ENCODE data around the gene STARD10. TPM values are rescaled to one million over a fixed set of nuclear protein-coding genes. Genes with fewer than 3 reads are reported as not detected.

Gene STARD10
- total and polyA plus RNA-seq, 4 donors = 70.5 to 328 (median 232) TPM

DNA sequence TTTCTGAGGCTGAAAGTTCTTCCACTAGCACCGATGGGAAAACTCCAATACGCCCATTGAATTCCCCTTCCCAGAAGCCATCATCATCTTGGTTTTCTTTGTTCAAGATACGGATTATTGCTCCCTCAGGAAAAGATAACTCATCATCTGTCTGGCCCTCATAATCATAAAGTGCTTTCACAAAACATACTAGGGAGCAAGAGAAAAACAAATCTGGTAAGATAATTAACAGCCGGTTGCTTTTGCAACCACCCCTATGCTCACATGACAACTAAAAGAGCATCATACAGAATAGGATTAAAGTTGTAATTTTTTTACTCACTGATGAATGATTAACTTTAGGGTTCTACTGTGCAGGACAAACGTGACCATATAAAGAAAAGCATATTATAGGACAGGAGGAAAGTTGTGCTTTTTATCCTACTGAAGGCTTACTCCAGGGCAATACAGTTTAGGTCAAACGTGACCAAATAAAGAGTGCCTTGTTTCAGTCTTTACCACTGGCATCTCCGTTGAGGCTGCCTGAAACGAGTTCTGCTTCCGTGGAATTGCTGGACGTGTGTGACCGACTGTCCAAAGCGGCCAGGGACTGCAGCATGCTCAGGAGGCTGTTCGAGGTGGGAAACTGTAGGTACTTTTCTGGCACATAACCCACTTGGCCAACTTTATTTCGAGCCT is 48.9 kb upstream of the STARD10 start (continued):
- TF ChIP-seq NR2F2 (IDR thresholded peaks at IDR 0.05) (no peak), SP1 (IDR thresholded peaks at IDR 0.05) (no peak), FOXA1 (IDR thresholded peaks at IDR 0.05) (no peak)

DNA sequence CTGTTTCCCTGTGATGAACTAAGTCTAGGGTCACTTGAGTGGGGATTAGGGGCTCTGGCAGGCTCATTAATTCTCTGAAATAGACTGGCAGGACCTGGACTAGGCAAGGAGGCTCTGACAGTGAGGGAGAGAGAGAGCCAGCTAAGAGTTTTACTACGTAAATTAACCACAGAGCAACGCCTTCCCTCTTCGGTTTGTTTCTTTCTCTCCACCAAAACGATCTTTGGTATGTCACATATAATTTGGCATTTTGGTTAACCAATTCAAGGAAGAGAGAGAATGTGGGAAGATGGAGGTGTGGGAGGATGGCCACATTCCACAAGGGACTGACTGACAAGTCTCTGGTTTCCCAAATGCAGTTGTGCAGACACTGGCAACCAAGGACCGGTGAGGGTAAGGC is 48.3 kb upstream of the STARD10 start:
- no peak overlapping the region for H3K27ac ChIP-seq (ENCODE audit: low read depth in 1 of 2, low read length in 2 of 2)
- TF ChIP-seq HNF4A (conservative IDR thresholded peaks at IDR 0.05) (no peak), RXRA (IDR thresholded peaks at IDR 0.05) (no peak), GABPA (IDR thresholded peaks at IDR 0.05 in 1 of 2, conservative IDR thresholded peaks at IDR 0.05 in 1 of 2) (no peak), FOXA2 (IDR thresholded peaks at IDR 0.05) (no peak), FOXA1 (IDR thresholded peaks at IDR 0.05) (no peak)
- TF ChIP-seq, protein P1, sequence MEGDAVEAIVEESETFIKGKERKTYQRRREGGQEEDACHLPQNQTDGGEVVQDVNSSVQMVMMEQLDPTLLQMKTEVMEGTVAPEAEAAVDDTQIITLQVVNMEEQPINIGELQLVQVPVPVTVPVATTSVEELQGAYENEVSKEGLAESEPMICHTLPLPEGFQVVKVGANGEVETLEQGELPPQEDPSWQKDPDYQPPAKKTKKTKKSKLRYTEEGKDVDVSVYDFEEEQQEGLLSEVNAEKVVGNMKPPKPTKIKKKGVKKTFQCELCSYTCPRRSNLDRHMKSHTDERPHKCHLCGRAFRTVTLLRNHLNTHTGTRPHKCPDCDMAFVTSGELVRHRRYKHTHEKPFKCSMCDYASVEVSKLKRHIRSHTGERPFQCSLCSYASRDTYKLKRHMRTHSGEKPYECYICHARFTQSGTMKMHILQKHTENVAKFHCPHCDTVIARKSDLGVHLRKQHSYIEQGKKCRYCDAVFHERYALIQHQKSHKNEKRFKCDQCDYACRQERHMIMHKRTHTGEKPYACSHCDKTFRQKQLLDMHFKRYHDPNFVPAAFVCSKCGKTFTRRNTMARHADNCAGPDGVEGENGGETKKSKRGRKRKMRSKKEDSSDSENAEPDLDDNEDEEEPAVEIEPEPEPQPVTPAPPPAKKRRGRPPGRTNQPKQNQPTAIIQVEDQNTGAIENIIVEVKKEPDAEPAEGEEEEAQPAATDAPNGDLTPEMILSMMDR (IDR thresholded peaks at IDR 0.05; ENCODE audit: low read depth, low read length, missing input control) = no peak
- peaks cover 10 to 58% (median 37%) of the 10 kb centered on the region in 4 donors for H3K36me3 ChIP-seq (ENCODE audit: control insufficient read depth in 4 of 4, insufficient read depth in 3 of 4, low read depth in 1 of 4, low read length in 3 of 4)
- H3K9ac ChIP-seq (ENCODE audit: low read depth in 1 of 2, low read length in 2 of 2) = no peak overlapping the region
- 89% methylated on average over 5 of the region's 5 CpGs for WGBS
- no peaks in the 10 kb centered on the region for H3K4me1 ChIP-seq (ENCODE audit: control insufficient read depth in 4 of 4, insufficient read depth in 4 of 4, low read length in 3 of 4)
- H3K9me3 ChIP-seq (ENCODE audit: control insufficient read depth in 4 of 4, low read length in 3 of 4) = no peaks in the 10 kb centered on the region
- H3K4me3 ChIP-seq (ENCODE audit: low read depth in 1 of 3, low read length in 3 of 3) = no peak overlapping the region
- no peak for DNase-seq (ENCODE audit: low spot score)
- no peaks in the 10 kb centered on the region for H3K27me3 ChIP-seq (ENCODE audit: control insufficient read depth in 4 of 4, insufficient read depth in 4 of 4, low read length in 3 of 4)

DNA sequence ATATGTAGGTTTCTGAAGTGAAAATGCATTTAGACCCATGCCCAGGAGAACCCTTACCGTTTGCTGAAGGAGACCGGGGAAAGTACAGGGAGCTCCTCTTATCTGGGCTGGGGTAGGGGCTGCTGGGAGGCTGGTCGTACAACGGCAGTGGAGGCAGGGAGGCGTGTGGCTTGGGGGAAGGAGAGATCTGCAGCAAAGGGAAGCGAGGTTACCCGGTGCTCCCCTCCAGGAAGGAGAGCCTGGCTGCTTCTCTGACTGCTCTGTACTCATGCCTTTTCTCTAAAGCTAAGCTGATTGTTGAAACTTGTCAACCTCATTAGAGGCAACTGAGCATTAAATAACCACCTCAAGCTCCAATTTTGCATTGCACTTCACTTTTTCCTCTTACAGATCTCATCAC is 47.5 kb upstream of the STARD10 start:
- peaks cover 9 to 58% (median 37%) of the 10 kb centered on the region in 4 donors for H3K36me3 ChIP-seq (ENCODE audit: control insufficient read depth in 4 of 4, insufficient read depth in 3 of 4, low read depth in 1 of 4, low read length in 3 of 4)
- no peak overlapping the region for H3K27ac ChIP-seq (ENCODE audit: low read depth in 1 of 2, low read length in 2 of 2)
- no peaks in the 10 kb centered on the region for H3K4me1 ChIP-seq (ENCODE audit: control insufficient read depth in 4 of 4, insufficient read depth in 4 of 4, low read length in 3 of 4)
- no peak for DNase-seq (ENCODE audit: low spot score)
- H3K27me3 ChIP-seq (ENCODE audit: control insufficient read depth in 4 of 4, insufficient read depth in 4 of 4, low read length in 3 of 4) = no peaks in the 10 kb centered on the region
- WGBS = 91% methylated on average over 7 of the region's 7 CpGs
- H3K9ac ChIP-seq (ENCODE audit: low read depth in 1 of 2, low read length in 2 of 2) = no peak overlapping the region
- no peaks in the 10 kb centered on the region for H3K9me3 ChIP-seq (ENCODE audit: control insufficient read depth in 4 of 4, low read length in 3 of 4)
- no peak overlapping the region for H3K4me3 ChIP-seq (ENCODE audit: low read depth in 1 of 3, low read length in 3 of 3)
- TF ChIP-seq YY1 (IDR thresholded peaks at IDR 0.05) (no peak), HNF4A (conservative IDR thresholded peaks at IDR 0.05) (no peak), FOXA2 (IDR thresholded peaks at IDR 0.05) (no peak), RXRA (IDR thresholded peaks at IDR 0.05) (no peak), SP1 (IDR thresholded peaks at IDR 0.05) (no peak)
- TF ChIP-seq, protein P2, sequence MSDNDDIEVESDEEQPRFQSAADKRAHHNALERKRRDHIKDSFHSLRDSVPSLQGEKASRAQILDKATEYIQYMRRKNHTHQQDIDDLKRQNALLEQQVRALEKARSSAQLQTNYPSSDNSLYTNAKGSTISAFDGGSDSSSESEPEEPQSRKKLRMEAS (IDR thresholded peaks at IDR 0.05) = no peak

DNA sequence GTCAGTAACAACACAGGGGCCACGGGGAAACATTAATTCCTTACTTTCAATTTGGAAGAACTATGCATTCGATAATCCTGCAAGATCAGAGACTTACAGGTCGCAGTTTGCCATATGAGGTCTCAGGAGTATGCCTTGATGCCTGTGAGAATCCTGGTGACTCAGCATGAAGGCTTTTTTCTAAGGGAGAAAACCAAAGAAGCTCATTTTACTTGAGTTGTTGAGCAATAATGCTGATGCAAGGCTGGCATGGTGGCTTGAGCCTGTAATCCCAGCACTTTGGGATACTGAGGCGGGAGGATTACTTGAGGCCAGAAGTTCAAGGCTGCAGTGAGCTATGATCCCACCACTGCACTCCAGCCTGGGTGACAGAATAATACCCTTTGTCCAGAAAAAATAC is 46.9 kb upstream of the STARD10 start:
- H3K4me1 ChIP-seq (ENCODE audit: control insufficient read depth in 4 of 4, insufficient read depth in 4 of 4, low read length in 3 of 4) = no peaks in the 10 kb centered on the region
- no peak overlapping the region for H3K9ac ChIP-seq (ENCODE audit: low read depth in 1 of 2, low read length in 2 of 2)
- peaks cover 9 to 58% (median 38%) of the 10 kb centered on the region in 4 donors for H3K36me3 ChIP-seq (ENCODE audit: control insufficient read depth in 4 of 4, insufficient read depth in 3 of 4, low read depth in 1 of 4, low read length in 3 of 4)
- 95% methylated on average over 4 of the region's 4 CpGs for WGBS
- no peak for DNase-seq (ENCODE audit: low spot score)
- no peaks in the 10 kb centered on the region for H3K9me3 ChIP-seq (ENCODE audit: control insufficient read depth in 4 of 4, low read length in 3 of 4)
- TF ChIP-seq, protein P3, sequence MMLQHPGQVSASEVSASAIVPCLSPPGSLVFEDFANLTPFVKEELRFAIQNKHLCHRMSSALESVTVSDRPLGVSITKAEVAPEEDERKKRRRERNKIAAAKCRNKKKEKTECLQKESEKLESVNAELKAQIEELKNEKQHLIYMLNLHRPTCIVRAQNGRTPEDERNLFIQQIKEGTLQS (IDR thresholded peaks at IDR 0.05) = no peak
- TF ChIP-seq EGR1 (IDR thresholded peaks at IDR 0.05; ENCODE audit: low read depth in 2 of 2) = no peak
- TF ChIP-seq NR2F2 (IDR thresholded peaks at IDR 0.05) = no peak
- TF ChIP-seq, protein P1 (IDR thresholded peaks at IDR 0.05; ENCODE audit: low read depth, low read length, missing input control) = no peak
- no peak for TF ChIP-seq HNF4G (IDR thresholded peaks at IDR 0.05)
- TF ChIP-seq RAD21 (IDR thresholded peaks at IDR 0.05) = no peak
- no peak for TF ChIP-seq FOXA2 (IDR thresholded peaks at IDR 0.05)
- TF ChIP-seq RXRA (IDR thresholded peaks at IDR 0.05) = no peak
- no peak overlapping the region for H3K4me3 ChIP-seq (ENCODE audit: low read depth in 1 of 3, low read length in 3 of 3)
- H3K27ac ChIP-seq (ENCODE audit: low read depth in 1 of 2, low read length in 2 of 2) = no peak overlapping the region
- no peaks in the 10 kb centered on the region for H3K27me3 ChIP-seq (ENCODE audit: control insufficient read depth in 4 of 4, insufficient read depth in 4 of 4, low read length in 3 of 4)
